Karpas-422 (cell line): ENCODE data around the gene SMPD1. TPM values are rescaled to one million over a fixed set of nuclear protein-coding genes. Genes with fewer than 3 reads are reported as not detected.
"Not testable (repeated sequence)": the region's sequence is repeated elsewhere in the genome, so short reads cannot be mapped to it uniquely, and the experiment has no call there.

ENCODE experiments used
- DNase-seq: peaks from one replicate; pipeline ENCODE4 v3.0.0-alpha.2; 2015
- H2AFZ ChIP-seq: fragments of 200-600 bp; sonication (generic); 2 replicates; pipeline ENCODE4 v1.6.1; 2014; ENCODE audit warnings: antibody characterized with exemption, low read length, mixed read lengths
- H3K27ac ChIP-seq: fragments of 200-600 bp; sonication (generic); 2 replicates; pipeline ENCODE4 v1.5.1; 2014; ENCODE audit warnings: mild to moderate bottlenecking, low read length, moderate library complexity
- H3K27me3 ChIP-seq: fragments of 200-600 bp; sonication (generic); 2 replicates; pipeline ENCODE4 v1.6.1; 2014; ENCODE audit warnings: low read length, mixed read lengths
- H3K36me3 ChIP-seq: fragments of 200-600 bp; sonication (generic); 2 replicates; pipeline ENCODE4 v1.6.1; 2014; ENCODE audit warnings: low read length, mixed read lengths; ENCODE audit not compliant: insufficient read depth
- H3K4me1 ChIP-seq: fragments of 200-600 bp; sonication (generic); 2 replicates; pipeline ENCODE4 v1.6.1; 2014; ENCODE audit warnings: mild to moderate bottlenecking, low read length, mixed read lengths
- H3K4me2 ChIP-seq: fragments of 200-600 bp; sonication (generic); 2 replicates; pipeline ENCODE4 v1.6.1; 2014; ENCODE audit warnings: low read length, low read depth, mild to moderate bottlenecking; ENCODE audit not compliant: poor library complexity, severe bottlenecking
- H3K4me3 ChIP-seq: fragments of 200-600 bp; sonication (generic); 2 replicates; pipeline ENCODE4 v1.5.1; 2014; ENCODE audit warnings: mild to moderate bottlenecking, antibody characterized with exemption, low read length, mixed read lengths
- H3K79me2 ChIP-seq: fragments of 200-600 bp; sonication (generic); 2 replicates; pipeline ENCODE4 v1.6.1; 2014; ENCODE audit warnings: mild to moderate bottlenecking, low read length, mixed read lengths
- H3K9ac ChIP-seq: fragments of 200-600 bp; sonication (generic); 2 replicates; pipeline ENCODE4 v1.6.0; 2014; ENCODE audit warnings: low read length
- H3K9me2 ChIP-seq: fragments of 200-600 bp; sonication (generic), shearing (Covaris generic); replicated peaks from 2 replicates; pipeline ENCODE4 v1.6.0; 2014; ENCODE audit warnings: mild to moderate bottlenecking, low read length, moderate library complexity; ENCODE audit not compliant: insufficient read depth
- H3K9me3 ChIP-seq: fragments of 300-700, 200-600 bp; sonication (generic); 2 replicates; pipeline ENCODE4 v1.6.1; 2014; ENCODE audit warnings: low read length, mixed read lengths
- H4K20me1 ChIP-seq: fragments of 200-600 bp; sonication (generic); 2 replicates; pipeline ENCODE4 v1.6.1; 2014; ENCODE audit warnings: mild to moderate bottlenecking, antibody characterized with exemption, low read length, low read depth; ENCODE audit not compliant: insufficient read depth
- total RNA-seq: library from RNA; depleted of rRNA; stranded (reverse); fragments of >200 nt; shearing (Covaris generic); gene quantifications from 2 replicates; pipeline ENCODE4 v1.2.3, GENCODE V29; 2014; ENCODE audit warnings: low replicate concordance

Gene SMPD1
- total RNA-seq, 1 experiment from 2014 or later = 2.3 TPM

GRCh38 chr11:6378640-6378989, 11.7 kb upstream of the SMPD1 start:
- H3K4me1 ChIP-seq = no peaks in the 10 kb centered on the region
- no peaks in the 10 kb centered on the region for H3K9me3 ChIP-seq
- H3K4me3 ChIP-seq = no peak overlapping the region
- H3K27ac ChIP-seq = no peak overlapping the region
- no peak overlapping the region for H3K9ac ChIP-seq
- H3K36me3 ChIP-seq = no peaks in the 10 kb centered on the region
- H4K20me1 ChIP-seq = no peaks in the 10 kb centered on the region
- H3K9me2 ChIP-seq = no peaks in the 10 kb centered on the region
- H3K4me2 ChIP-seq = no peak overlapping the region
- DNase-seq = no peak
- no peak overlapping the region for H2AFZ ChIP-seq
- H3K27me3 ChIP-seq = no peaks in the 10 kb centered on the region
- no peaks in the 10 kb centered on the region for H3K79me2 ChIP-seq

- H3K36me3 ChIP-seq = no peaks in the 10 kb centered on the region
- H3K9ac ChIP-seq = no peak overlapping the region
- no peak overlapping the region for H2AFZ ChIP-seq
- H3K79me2 ChIP-seq = no peaks in the 10 kb centered on the region
- H3K27me3 ChIP-seq = no peaks in the 10 kb centered on the region
- no peak overlapping the region for H3K4me2 ChIP-seq
- H3K27ac ChIP-seq = no peak overlapping the region
- H4K20me1 ChIP-seq = no peaks in the 10 kb centered on the region
- H3K9me3 ChIP-seq = no peaks in the 10 kb centered on the region
- DNase-seq = no peak
- no peak overlapping the region for H3K4me3 ChIP-seq
- H3K9me2 ChIP-seq = no peaks in the 10 kb centered on the region
- H3K4me1 ChIP-seq = peaks cover 10% of the 10 kb centered on the region
Measured at GRCh38 chr11:6385046-6385777, 5.1 kb upstream of the SMPD1 start.

- Histone ChIP-seq H3K9me2 (no peaks in the 10 kb centered on the region), H3K9me3 (no peaks in the 10 kb centered on the region), H3K4me2 (no peak overlapping the region), H4K20me1 (no peaks in the 10 kb centered on the region), H2AFZ (no peak overlapping the region), H3K27me3 (no peaks in the 10 kb centered on the region), H3K27ac (no peak overlapping the region), H3K9ac (no peak overlapping the region), H3K79me2 (no peaks in the 10 kb centered on the region), H3K4me3 (no peak overlapping the region), H3K36me3 (no peaks in the 10 kb centered on the region), H3K4me1 (peaks cover 17% of the 10 kb centered on the region)
- DNase-seq = no peak
Measured at GRCh38 chr11:6387811-6388599, 2.3 kb upstream of the SMPD1 start.

GRCh38 chr11:6388748-6389147, 1.5 kb upstream of the SMPD1 start:
- Histone ChIP-seq H3K4me1 (peaks cover 17% of the 10 kb centered on the region), H3K27me3 (no peaks in the 10 kb centered on the region), H3K4me2 (no peak overlapping the region), H3K9me2 (no peaks in the 10 kb centered on the region), H3K4me3 (no peak overlapping the region), H3K36me3 (no peaks in the 10 kb centered on the region), H3K27ac (no peak overlapping the region), H3K79me2 (no peaks in the 10 kb centered on the region), H3K9ac (no peak overlapping the region), H4K20me1 (no peaks in the 10 kb centered on the region), H3K9me3 (no peaks in the 10 kb centered on the region), H2AFZ (no peak overlapping the region)
- DNase-seq = no peak

GRCh38 chr11:6390718-6391469, 620 bp downstream of the SMPD1 start:
- Histone ChIP-seq H3K36me3 (no peaks in the 10 kb centered on the region), H3K9me2 (no peaks in the 10 kb centered on the region), H3K9ac (peak overlapping the region; percentile 89), H3K79me2 (no peaks in the 10 kb centered on the region), H4K20me1 (no peaks in the 10 kb centered on the region), H3K4me2 (peak overlapping the region; percentile 93), H3K27ac (no peak overlapping the region), H3K4me1 (peaks cover 17% of the 10 kb centered on the region), H3K4me3 (peak overlapping the region; percentile 85), H2AFZ (peak overlapping the region; percentile 85), H3K9me3 (no peaks in the 10 kb centered on the region), H3K27me3 (no peaks in the 10 kb centered on the region)
- DNase-seq = no peak

- Histone ChIP-seq H2AFZ (no peak overlapping the region), H3K4me1 (peaks cover 17% of the 10 kb centered on the region), H3K27ac (no peak overlapping the region), H3K36me3 (no peaks in the 10 kb centered on the region), H3K4me2 (peak overlapping the region; percentile 93), H4K20me1 (no peaks in the 10 kb centered on the region), H3K9ac (peak overlapping the region; percentile 89; the same call in 1 of the 2 replicates), H3K9me2 (no peaks in the 10 kb centered on the region), H3K4me3 (peak overlapping the region; percentile 85; the same call in 1 of the 2 replicates), H3K9me3 (no peaks in the 10 kb centered on the region), H3K27me3 (no peaks in the 10 kb centered on the region), H3K79me2 (no peaks in the 10 kb centered on the region)
- DNase-seq = no peak
Measured at GRCh38 chr11:6391537-6392134, 1.4 kb downstream of the SMPD1 start.

GRCh38 chr11:6392251-6392650, 2.0 kb downstream of the SMPD1 start:
- not testable (repeated sequence) for H3K9me2 ChIP-seq, H2AFZ ChIP-seq, H4K20me1 ChIP-seq, DNase-seq, H3K9ac ChIP-seq, H3K79me2 ChIP-seq, H3K4me3 ChIP-seq, H3K36me3 ChIP-seq, H3K4me2 ChIP-seq, H3K9me3 ChIP-seq, H3K27ac ChIP-seq, H3K27me3 ChIP-seq
- H3K4me1 ChIP-seq = peaks cover 17% of the 10 kb centered on the region
